Ammon's horn (tissue), 1 donor: ENCODE results near the gene MTCH1.
A peak's percentile ranks its signal among the peaks of the same experiment; 100 is the strongest.

ENCODE experiments used
- DNase-seq: peaks from one replicate; pipeline ENCODE4 v3.0.0-alpha.2; 2016; ENCODE audit warnings: low spot score

MTCH1 gene

GRCh38 chr6:37017606-37018197 lies 31.7 kb upstream of the MTCH1 start:
- DNase-seq = no peak

- DNase-seq = no peak
Measured at GRCh38 chr6:37016995-37017394, 31.0 kb upstream of the MTCH1 start.

DNA sequence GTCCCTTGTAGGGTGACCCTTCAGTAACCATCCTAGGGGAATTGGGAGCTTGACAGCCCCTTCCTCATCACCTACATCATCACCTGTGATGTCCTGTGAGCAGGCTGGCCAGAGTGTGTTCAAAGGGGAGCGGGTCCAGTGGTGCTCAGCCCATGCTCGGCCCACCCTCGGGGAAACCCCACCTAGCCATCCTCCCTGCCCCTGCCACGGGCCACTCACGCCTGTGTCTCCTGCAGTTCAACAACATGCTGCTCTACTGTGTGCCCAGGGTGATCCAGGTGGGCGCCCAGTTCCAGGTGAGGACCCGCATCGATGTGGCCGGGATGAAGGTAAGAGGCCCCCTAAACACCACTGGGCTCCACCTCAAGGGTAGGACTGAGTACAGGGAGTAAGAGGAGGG lies 29.5 kb upstream of the MTCH1 start:
- DNase-seq = no peak

- no peak for DNase-seq
Measured at GRCh38 chr6:37014667-37015066, 28.7 kb upstream of the MTCH1 start.

- no peak for DNase-seq
Measured at GRCh38 chr6:37013516-37014491, 27.8 kb upstream of the MTCH1 start.

DNA sequence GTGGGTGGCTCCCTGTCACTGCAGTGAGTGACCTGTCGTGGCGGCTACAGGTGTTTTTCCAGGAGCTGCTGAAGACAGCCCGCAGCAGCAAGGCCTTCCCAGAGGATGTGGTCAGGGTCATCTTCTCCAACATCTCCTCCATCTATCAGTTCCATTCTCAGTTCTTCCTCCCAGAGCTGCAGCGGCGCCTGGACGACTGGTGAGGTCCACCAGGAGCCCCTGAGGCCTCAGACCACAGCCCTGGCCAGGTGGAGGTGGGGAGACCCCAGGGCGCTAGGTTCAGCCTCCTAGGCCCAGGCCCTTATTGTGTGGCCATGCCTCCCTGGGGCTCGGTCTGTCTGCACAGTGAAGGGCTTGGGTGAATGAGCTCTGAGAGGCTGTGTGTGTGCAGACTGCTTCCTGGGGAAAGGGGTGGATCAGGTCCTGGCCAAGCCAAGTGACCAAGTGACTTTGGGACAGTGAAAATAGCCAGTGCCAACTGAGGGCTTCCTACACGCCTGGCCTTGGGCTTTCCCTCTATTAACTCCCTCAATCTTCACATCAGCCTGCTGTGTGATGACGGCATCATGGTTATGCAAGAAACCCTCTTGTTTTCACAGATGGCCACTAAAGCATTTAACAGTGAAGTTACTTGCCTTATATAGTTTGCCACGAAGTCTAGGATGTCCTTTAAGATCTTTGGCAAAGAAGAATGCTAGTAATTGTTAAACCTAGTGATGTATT lies 25.8 kb upstream of the MTCH1 start:
- DNase-seq = no peak

- no peak for DNase-seq
Measured at GRCh38 chr6:37010402-37010892, 24.5 kb upstream of the MTCH1 start.

GRCh38 chr6:37008484-37009465 lies 22.8 kb upstream of the MTCH1 start:
- DNase-seq = no peak

GRCh38 chr6:37007340-37008043 lies 21.5 kb upstream of the MTCH1 start:
- DNase-seq = peak; percentile 59

GRCh38 chr6:37006793-37007339 lies 20.9 kb upstream of the MTCH1 start:
- no peak for DNase-seq

- no peak for DNase-seq
Measured at GRCh38 chr6:37005827-37006567, 20.0 kb upstream of the MTCH1 start.

DNA sequence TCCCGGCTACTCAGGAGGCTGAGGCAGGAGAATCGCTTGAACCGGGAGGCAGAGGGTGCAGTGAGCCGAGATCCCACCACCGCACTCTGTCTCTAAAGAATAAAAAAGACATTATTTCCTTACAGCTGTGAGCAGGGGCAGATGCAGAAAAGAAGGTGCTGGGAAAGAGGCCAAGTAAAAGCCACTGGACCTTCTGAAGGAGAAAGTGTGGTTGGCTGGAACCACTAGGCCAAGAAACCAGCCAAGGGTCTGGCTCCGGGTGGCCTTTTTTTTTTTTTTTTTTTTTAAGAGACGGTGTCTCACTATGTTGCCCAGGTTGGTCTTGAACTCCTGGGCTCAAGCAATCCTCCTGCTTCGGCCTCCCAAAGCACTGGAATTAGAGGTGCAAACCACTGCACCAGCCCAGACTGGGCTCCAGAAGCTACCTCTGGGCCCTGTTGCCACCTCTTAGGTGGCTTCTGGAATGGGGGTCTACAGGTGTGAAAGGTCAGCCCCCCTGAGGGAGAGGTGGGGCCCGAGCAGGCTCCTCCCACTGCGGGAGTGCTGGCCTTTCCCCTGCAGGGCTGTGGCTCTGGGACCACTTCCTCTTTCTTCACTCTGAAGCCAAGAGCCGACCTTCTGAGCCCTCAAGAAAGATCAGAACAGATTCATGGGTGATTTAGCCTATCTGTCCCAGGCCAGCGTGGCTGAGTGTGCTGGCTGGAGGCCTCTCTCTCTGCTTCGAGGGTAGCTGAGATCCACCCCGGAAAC lies 19.2 kb upstream of the MTCH1 start, which contains the start of gene FGD2:
Gene FGD2, plus strand, starts transcription at position 595 of the 750 bp plus-strand sequence. CDS start 163 bp downstream, outside the sequence.
- no peak for DNase-seq

DNA sequence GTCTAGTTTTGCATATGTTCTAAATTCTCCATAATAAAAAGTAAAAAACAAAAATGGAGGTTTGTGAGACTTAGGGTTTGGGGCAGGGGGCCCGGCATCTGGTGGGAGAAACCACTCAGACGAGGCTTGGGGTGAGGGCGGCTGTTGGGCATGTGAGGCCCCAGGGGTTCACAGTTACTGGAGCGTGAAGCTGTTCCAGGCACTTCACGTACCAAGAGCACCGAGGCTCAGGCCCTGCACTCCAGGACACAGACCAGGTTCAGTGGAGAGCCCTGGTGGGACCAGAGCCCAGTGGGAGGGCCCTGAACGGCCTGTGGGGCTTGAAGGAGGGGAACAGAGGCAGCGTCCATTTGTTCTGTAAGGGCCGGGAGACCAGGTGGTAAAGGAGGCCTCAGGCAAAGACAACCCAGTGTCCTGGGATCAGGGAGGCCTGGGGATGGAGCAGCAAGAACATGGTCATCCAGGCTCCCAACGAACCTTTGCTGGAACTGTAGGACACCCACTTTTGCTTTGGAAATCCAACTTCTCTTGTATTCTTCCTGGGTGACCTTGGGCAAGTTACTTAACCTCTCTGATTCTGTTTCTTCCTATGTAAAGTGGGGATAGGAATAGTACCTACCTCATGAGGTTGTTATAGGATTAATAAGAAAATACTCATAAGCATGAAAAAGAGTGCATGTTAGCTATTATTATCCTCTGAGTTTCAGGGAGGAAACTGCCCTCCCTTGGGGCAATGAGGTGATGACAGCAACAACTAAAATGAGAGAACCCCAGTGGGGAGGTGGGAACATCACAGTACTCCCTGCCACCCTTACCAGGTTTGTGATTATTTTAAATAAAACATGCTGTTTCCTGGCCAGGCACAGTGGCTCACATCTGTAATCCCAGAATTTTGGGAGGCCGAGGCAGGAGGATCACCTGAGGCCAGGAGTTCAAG lies 18.3 kb upstream of the MTCH1 start:
- DNase-seq = no peak

DNA sequence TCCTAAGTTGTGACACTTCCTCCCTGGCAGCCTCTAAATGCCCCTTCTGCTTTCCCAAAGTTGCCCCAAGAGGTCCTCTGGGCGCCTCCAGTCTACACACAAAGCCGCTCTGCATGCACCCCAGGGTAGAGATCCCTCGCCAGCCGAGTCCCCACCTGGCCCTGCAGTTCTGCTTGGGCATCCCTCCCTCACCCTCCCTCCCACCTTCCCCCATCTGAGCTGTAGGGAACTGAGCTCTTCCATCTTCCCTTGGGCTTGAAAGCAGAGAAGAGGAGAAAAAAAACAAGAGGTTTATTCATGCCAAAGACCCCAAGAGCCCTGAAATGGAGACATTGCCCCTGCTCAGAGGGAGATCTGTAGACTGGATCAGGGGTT lies 13.7 kb upstream of the MTCH1 start:
- DNase-seq = no peak

GRCh38 chr6:36999061-36999750 lies 13.2 kb upstream of the MTCH1 start:
- no peak for DNase-seq

GRCh38 chr6:36998723-36999038 lies 12.7 kb upstream of the MTCH1 start:
- DNase-seq = no peak
